Activated CD8-positive, alpha-beta memory T cell treated with anti-CD3 and anti-CD28 coated beads for 24 hours (primary cell): Measurements from ENCODE around the gene OAS3.
A peak's percentile ranks its signal among the peaks of the same experiment; 100 is the strongest.
"Not testable (repeated sequence)": the region's sequence is repeated elsewhere in the genome, so short reads cannot be mapped to it uniquely, and the experiment has no call there.

Experiments used
- DNase-seq: peaks from one replicate; pipeline ENCODE4 v3.0.0-alpha.2; 2020

OAS3 gene

DNA sequence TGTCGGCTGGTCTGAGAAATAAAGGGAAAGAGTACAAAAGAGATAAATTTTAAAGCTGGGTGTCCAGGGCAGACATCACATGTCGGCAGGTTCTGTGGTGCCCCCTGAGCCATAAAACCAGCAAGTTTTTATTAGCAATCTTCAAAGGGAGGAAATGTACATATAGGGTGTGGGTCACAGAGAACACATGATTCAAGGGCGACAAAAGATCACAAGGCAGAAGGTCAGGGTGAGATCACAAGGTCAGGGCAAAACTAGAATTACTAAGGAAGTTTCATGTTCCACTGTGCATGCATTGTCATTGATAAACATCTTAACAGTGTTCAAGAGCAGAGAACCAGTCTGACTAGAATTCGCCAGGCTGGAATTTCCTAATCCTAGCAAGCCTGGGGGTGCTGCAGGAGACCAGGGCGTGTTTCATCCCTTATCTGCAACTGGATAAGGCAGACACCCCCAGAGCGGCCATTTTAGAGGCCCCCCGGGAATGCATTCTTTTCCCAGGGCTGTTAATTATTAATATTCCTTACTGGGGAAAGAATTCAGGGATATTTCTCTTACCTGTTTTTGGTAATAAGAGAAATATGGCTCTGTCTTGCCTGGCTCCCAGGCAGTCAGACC is 11.7 kb upstream of the OAS3 start:
- DNase-seq, result not testable (repeated sequence)

DNA sequence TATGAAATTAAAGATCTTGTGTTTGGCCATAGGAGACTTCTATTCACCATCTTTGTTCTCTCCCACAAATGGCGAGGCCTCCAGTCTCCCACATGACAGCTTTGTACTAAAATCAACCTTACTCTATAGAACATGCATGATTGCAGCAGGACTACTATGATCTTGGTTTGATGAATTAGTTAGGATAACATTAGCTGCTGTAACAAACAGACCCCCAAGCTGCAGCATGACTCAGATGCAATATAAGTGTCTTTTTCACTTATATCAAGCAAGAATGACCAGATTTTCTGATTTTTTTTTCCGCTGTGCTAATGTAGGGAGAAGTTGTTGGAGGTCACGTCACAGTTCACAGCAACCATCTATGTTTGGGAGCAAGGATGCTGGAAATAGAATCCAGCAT is 10.8 kb upstream of the OAS3 start:
- DNase-seq, result no peak

DNA sequence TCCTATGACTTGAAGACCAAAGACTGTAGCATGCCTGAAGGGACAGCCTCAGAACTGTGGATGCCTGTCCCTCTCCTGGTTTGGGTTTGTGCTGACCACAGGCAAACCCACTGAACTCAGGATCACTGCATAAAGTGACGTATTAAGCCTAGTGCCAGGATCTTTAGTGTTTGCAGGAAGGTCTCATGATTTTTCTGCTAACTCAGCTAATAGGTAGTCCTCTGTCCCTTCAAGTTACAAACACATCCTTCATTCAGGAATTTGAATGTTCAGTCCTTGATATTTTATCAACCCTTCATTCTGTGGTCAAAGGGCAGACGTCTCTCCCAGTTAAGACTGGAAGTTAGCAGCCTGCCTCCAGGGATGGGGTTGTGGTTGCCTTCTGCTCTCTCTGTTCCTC is 10.3 kb upstream of the OAS3 start:
- DNase-seq, result no peak

DNA sequence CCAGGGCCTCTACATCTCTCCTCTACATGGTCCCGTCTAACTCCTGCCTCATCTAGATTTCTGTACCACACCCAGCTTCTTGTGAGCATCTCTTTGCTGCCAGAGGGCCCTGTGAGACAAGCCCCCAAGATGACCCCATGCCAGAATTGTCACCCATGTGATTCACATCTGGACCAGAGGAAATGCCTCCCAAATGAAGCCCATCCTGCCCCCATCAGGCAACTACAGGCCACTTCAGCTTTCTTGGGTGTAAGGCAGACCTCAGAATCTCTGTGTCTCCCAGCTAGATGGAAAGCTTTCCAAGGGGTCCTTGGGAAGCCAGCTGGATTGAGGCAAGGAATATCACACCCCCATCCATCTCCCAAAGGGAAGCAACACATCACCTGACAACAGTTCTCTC is 9.3 kb upstream of the OAS3 start:
- DNase-seq, result no peak

DNA sequence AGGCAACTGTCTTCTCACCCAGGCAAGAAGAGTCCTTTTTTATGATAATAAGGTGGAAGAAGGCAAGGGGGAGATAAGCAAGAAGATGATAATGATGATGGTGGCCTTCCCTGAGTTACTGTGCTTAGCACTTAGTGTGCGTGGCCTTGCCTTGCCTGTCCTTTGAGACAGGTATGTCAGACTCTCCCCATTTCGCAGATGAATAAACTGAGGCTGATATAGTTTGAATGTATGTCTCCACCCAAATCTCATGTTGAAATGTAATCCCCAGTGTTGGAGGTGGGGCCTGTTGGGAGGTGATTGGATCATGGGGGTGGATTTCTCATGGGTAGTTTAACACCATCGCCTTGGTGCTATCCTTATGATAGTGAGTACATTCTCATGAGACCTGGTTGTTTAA is 8.6 kb upstream of the OAS3 start:
- no peak for DNase-seq

DNA sequence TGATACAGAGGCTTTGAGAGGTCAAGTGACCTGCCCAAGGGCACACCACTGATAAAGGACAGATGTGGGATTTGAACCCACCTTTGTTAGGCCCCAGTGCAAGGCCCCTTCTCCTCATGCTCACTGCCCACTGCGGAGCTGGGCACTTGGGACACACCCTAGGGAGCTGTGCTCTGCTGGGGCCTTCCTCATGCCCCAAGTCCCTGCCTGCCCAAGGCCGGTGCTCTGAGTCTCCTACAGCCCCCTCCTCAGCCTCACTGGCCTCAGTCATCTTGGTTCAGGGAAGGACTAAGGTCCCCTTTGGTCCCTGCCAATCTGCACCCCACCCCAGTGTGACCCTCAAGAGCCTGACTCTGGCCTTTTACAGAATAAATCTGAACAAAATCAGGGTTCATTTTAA is 7.9 kb upstream of the OAS3 start:
- DNase-seq, result no peak

DNA sequence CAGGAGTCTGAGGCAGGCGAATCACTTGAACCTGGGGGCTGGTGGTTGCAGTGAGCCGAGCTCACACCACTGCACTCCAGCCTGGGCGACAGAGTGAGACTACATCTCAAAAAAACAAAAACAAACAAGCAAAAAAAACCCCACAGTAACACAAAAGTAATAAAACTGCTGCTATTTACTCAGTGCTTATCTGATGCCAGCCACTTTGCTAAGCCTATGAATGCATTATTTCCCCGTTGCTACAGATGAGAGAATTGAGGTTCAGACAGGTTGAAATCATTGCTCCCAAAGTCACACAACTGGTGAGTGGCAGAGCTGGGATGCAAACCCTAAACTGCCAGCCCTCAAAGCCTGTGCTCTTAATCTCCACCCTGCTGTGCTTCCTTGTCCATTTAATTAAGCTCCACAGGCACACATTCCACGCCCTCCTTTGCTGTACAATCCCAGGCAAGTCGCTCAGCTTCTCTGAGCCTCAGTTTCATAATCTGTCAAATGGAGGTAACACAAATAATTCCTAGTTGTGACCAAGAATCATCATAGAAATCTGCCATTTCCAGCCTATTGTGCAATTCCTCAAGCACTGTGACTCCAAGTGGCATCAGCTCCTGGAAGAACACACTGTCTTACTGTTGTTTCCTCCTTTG is 5.7 kb upstream of the OAS3 start:
- DNase-seq, result no peak

DNA sequence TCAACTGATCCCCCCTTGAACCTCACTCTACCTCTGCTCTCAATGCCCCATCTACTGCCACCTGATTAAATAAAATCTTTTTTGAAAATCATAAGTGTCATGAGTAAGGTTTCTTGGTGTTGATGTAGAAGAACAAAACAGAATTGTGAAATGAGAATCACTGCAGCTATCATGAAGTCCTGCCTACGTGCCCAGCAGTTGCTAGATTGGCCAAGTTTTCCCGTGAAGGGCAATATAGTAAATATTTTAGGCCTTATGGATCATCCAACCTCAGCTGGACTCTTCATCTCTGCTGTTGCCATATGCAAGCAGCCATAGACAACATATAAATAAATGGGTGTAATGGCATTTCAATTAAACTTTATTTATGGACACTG is 5.2 kb upstream of the OAS3 start:
- DNase-seq, result no peak

DNA sequence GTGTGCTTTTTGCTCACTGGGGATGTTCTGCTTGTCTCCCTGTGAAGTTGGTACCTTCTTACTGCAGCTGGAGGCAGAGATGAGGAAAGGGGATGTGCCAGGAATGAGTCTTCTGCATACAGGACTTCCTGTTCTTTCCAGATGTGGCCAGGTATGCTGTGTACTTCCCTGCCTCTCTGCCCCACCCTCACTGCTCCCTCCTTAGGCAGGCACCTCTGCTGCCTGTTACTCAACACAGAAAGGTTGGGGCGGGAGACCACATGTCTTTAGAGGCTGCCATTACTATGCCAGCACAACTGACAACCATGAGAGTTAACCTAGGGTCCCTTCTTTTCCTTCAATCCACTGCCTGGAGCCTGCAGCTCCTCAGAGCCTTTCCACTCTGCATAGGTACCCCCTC is 2.0 kb upstream of the OAS3 start:
- DNase-seq, result no peak

DNA sequence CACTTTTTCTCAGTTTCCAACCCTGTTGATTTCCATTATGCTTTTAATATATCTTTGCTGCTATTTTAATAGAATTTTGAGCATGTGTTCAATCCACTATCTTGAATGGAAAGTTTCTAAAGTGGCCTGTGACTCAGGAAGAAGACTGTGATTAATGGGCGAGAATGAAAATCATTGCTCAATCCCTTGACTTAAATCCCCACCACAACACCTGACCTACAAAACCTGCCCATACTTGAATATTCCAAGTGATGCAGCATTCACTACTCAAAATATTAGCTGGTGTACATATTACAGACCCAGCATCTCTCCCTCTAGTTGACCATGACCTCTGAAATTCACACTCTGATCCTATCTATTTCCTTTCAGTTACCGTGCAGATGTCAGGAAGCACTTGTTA is 1.3 kb upstream of the OAS3 start:
- no peak for DNase-seq

DNA sequence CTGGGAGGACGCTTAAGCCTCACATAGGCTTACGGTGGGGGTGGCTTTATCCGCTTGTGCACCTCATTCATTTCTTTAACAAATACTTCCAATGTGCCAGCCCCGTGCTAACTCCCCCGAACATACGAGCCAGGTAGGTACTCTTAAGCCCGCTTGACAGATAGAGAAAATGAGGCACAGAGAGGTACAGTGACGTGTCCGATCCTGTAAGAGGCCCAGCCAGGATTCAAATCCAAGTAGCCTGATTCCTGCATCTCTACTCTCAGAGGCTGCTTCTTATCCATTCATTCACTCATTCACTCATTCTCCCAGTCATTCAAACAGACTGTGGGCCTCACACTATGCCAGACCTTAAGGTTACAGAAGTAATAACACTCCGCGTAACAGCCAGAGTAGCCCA is 477 bp downstream of the OAS3 start:
- no peak for DNase-seq

DNA sequence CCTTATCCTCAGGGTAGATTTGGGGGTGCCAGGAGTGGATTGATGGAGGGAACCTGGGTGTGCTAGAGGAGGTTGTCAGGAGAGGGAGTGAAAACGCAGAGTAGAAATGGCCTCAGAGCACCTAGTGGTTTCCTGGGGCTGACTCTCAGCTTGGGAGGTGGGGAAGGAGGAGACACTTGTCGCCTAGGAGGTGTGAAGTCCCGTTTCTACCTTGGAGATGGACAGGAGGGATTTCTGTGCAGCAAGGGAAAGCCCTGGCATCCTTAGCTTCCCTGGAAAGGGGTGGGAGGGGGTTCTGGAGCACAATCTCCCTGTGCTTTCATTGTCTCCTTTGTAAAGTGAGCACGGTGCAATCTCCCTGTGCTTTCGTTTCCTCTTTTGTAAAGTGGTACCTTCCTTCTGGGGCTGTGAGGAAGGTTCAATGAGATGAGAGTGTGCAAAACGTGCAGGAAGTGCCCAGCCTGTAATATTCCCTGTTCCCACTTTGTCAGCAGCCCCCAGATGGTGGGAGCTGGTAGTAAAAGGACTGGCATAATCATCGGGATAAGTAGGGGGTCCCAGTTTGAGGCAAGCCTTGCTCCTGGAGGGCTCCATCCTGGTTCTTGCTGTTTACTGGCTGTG is 1.6 kb downstream of the OAS3 start:
- peak; percentile 61 for DNase-seq

DNA sequence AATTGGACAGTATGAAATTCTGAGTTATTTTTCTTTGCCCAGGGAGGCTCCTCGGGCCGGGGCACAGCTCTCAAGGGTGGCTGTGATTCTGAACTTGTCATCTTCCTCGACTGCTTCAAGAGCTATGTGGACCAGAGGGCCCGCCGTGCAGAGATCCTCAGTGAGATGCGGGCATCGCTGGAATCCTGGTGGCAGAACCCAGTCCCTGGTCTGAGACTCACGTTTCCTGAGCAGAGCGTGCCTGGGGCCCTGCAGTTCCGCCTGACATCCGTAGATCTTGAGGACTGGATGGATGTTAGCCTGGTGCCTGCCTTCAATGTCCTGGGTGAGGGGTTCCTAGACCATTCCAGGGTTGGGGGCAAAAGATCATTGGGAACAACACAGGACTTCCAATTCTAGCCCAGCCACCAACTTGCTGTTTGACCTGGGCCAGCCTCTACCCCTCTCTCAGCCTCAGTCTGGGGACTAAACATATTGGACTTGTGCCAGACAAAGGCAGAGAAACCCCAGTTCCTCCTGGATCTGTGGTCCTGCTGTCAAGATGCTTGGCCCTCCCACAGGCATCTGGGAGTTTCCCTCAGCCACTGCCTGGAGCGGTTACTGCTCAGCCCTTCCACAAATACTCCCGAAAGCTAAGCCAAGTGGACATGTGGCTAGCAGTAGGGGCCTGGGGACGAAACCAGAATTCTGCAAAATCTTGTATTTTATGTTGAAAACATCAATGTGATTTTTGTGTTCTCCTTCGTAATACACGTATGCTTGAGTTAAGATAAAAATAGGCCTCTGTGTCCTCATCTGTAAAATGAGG is 3.5 kb downstream of the OAS3 start:
- DNase-seq, result no peak

DNA sequence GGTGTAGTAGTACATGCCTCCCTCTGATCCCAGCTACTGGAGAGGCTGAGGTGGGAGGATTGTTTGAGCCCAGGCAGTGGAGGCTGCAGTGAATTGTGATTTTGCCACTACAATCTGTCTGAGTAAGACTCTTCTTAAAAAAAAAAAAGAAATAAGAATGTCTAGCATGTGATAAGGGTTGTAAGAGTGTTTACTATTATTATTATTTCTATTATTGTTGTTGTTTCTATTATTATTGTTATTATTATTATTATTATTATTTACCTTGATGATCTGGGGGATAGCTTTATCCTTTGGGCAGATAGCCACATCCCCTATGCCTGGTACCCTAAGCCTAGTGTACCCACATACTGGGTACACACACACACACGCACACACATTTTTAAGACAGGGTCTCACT is 4.3 kb downstream of the OAS3 start:
- DNase-seq, result no peak

DNA sequence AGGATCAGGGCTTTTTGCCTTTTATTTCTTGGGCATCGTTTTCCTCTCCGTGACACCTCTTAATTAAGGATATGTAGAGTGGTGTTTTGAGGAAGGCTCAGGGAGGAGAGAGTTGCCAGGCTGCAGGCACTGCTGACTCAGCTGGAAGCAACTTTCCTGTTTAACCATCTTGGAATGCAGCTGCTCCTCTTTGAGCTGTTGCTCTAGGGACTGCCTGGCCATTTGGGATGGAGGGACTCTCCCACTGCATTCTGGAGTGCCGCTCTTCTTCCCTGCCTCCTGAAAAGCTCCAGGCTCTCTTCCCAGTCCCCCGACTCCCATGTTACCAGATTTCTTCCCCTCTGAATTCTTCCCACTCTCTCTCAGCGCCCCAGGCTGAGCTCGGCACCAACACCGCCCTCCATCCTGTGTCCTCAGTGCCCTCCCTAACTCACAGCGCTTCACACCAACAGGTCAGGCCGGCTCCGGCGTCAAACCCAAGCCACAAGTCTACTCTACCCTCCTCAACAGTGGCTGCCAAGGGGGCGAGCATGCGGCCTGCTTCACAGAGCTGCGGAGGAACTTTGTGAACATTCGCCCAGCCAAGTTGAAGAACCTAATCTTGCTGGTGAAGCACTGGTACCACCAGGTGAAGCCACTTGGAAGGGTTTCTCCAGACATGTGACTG is 5.9 kb downstream of the OAS3 start:
- no peak for DNase-seq

DNA sequence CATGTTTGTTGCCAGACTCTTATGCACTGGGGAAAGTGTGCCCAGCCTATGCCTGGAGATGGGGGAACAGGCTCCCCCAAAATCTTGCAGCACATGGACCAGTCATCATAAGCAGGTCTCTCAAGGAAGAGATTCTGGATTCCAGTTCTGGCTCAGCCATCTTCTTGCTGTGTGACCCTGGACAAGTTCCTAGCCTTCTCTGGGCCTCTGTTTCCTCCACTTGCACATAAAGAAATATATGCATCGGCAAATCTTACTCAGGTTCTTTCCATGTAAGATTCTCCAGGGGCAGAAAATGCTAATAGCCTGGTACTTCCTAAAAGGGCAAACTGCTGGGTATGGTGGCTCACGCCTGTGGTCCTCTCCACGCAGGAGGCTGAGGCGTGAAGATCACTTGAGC is 7.2 kb downstream of the OAS3 start:
- no peak for DNase-seq

DNA sequence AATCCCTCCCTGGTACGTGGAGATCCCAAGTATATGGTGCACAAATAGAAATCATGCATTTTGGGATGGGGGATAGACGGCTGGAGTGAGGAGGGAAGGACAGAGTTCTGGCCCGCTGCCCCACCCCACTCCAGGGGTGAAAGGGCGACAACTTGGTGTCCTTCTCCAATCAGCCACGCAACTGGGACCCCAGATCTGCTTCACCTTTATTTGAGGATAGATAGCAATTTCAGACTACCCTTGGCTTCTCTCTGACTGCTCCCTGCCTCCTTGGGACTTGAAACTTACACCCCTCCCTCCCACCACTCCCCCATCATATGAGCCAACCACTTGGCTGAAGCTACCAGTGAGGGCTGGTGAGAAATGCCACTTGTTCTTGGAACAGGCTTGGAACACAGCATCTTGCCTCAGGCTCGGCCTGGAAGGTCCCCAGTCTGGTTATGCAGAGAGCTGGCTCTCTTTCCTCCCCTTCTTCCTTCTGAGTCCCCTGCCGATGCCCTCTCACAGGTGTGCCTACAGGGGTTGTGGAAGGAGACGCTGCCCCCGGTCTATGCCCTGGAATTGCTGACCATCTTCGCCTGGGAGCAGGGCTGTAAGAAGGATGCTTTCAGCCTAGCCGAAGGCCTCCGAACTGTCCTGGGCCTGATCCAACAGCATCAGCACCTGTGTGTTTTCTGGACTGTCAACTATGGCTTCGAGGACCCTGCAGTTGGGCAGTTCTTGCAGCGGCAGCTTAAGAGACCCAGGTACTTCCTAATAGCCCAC is 8.1 kb downstream of the OAS3 start:
- DNase-seq, result no peak

DNA sequence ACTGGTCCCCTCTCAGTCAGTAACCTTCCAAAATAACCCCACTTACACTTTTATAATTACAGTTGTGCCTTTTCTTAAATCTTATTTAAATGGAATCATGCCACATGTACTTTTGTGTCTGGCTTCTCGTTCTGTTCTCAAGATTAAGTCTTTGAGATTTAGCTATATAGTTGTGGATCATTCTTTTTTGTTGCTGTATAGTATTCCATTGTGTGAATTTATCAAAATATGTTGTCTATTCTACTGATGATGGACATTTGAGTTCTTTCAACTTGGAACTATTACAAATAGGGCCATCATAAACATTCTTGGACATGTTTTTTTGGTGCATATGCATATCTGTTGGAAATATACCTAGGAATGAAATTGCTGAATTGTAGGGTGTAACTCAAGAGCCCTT is 9.0 kb downstream of the OAS3 start:
- no peak for DNase-seq

DNA sequence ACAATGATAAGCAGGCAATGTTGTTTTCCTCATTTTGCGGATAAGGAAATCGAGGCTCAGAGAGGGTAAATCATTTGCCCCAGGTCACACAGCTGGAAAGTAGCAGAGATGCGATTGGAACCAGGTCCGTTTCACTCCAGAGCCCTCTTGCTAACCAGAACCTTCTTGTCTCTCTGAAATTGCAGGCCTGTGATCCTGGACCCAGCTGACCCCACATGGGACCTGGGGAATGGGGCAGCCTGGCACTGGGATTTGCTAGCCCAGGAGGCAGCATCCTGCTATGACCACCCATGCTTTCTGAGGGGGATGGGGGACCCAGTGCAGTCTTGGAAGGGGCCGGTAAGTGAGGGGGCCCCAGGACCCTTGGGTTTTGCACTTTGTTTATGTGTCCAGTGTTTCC is 9.5 kb downstream of the OAS3 start:
- DNase-seq, result no peak

DNA sequence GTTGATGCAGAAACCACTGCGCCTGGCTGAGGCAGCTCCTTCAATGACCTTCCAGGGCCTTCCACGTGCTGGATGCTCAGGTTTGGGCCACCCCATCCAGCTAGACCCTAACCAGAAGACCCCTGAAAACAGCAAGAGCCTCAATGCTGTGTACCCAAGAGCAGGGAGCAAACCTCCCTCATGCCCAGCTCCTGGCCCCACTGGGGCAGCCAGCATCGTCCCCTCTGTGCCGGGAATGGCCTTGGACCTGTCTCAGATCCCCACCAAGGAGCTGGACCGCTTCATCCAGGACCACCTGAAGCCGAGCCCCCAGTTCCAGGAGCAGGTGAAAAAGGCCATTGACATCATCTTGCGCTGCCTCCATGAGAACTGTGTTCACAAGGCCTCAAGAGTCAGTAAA is 10.5 kb downstream of the OAS3 start:
- no peak for DNase-seq

DNA sequence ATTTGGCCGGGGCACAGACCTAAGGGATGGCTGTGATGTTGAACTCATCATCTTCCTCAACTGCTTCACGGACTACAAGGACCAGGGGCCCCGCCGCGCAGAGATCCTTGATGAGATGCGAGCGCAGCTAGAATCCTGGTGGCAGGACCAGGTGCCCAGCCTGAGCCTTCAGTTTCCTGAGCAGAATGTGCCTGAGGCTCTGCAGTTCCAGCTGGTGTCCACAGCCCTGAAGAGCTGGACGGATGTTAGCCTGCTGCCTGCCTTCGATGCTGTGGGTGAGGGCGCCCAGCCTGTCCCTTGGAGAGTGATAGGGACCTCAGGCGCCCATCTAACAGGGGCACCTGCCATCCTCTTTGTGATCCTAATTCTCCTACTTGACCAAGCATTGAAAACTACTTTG is 12.4 kb downstream of the OAS3 start:
- DNase-seq, result no peak

DNA sequence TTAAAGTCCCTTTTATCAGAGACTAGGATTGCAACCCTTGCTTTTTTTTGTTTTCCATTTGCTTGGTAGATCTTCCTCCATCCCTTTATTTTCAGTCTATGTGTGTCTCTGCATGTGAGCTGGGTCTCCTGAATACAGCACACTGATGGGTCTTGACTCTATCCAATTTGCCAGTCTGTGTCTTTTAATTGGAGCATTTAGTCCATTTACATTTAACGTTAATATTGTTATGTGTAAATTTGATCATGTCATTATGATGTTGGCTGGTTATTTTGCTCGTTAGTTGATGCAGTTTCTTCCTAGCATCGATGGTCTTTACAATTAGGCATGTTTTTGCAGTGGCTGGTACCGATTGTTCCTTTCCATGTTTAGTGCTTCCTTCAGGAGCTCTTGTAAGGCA is 18.9 kb downstream of the OAS3 start:
- DNase-seq, result not testable (repeated sequence)

DNA sequence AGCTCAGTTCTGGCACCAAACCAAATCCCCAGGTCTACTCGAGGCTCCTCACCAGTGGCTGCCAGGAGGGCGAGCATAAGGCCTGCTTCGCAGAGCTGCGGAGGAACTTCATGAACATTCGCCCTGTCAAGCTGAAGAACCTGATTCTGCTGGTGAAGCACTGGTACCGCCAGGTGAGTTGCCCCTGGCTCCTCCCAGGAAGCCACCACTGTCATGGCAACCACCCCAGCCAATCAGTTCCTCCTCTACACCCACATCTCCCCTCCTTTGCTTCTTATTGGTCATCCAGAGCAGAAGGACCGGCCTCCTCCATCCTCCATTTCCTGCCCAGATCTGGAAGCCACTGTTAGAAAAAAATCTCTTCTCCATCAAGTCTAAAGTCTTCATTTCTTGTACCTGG is 22.8 kb downstream of the OAS3 start:
- peak; percentile 42 for DNase-seq
